Activated CD4-positive, alpha-beta T cell treated with anti-CD3 and anti-CD28 coated beads, Interleukin-2, amount 50 U/mL, for 48 hours (primary cell): ENCODE results near the gene CXCL11.
"Not testable (repeated sequence)": the region's sequence is repeated elsewhere in the genome, so short reads cannot be mapped to it uniquely, and the experiment has no call there.

Source experiments
- DNase-seq, 2 experiments: peaks; one replicate each; pipeline ENCODE4 v3.0.0-alpha.2; 2020

CXCL11 gene

DNA sequence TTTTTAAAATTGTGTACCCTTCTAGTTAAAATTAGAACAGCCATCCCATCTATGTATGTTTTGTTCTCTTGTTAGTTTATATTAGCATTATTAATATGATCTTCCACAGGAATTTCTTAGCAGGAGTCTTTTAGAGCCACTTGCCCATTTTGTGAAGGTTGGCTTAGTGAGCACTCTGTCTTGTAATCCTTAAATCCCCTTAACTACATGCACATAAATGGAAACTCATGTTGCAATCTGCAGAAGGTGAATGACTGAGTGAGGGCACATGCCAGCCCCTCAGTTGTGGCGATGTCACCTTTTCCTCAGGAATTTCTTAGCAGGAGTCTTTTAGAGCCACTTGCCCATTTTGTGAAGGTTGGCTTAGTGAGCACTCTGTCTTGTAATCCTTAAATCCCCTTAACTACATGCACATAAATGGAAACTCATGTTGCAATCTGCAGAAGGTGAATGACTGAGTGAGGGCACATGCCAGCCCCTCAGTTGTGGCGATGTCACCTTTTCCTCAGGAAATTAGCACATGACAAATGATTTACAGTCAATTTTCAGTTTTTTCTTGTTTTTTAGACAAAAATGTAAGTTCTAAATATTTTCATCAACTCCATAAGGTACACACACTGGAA, 37.2 kb downstream of the CXCL11 start:
- not testable (repeated sequence) for DNase-seq

DNA sequence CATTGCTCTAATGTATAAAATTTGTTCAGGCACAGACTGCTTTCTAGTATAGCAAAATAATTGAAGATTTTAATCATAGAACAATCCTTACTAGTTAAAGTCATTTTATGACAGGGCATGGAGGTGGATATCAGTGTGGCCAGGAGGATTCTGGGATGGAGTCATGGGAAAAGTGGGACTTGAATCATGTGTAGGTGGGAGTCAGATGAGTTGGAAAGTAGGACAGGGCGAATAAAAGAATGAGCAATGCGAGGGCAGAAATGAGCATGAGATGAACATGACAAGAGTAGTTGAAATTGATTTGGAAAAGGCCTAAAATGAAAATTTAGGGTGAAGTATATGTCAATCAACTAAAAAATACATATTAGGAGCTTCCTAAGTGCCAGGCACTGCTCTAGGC, 37.9 kb downstream of the CXCL11 start:
- DNase-seq, result no peak

GRCh38 chr4:75997081-75997480, 38.8 kb downstream of the CXCL11 start:
- no peak for DNase-seq

- no peak for DNase-seq
Observed at GRCh38 chr4:75995727-75996126, 40.1 kb downstream of the CXCL11 start.

GRCh38 chr4:75992462-75992861, 43.4 kb downstream of the CXCL11 start:
- no peak for DNase-seq

DNA sequence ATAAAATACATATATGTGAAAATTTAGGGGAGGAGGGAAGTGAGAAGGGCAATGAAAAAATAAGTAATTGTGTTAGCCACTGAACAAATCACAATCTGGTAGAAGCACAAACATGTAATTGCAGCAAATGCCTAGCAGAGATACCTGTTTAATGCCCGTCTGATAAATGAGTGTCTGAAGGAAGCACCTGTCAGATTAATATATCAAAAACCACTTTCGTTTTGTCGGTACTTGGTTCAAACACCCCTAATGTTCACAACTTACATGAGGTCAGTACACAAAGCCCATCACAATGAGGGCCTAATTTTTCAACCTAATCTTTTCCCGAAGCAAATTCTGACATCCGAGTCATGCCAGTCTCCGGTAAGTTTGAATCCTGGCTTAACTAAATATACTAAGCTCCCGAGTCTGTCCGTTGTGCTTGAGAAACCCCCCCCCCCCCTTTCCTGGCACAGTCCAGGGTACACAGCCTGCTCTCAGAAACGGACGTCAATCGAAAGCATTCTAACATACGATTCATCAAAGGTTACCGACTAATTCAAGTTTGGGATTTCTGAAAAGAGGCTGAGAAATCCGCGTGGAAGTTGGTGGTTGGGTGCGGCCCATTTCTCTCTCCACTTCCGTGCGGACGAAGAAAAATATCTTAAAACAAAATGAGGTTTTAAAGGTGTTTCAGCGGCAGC, 45.9 kb downstream of the CXCL11 start:
- no peak for DNase-seq

- no peak for DNase-seq
Observed at GRCh38 chr4:75985116-75985515, 50.8 kb downstream of the CXCL11 start.
